Central memory CD8-positive, alpha-beta T cell (primary cell): ENCODE data around the gene BRINP2.

ENCODE experiments used
- ATAC-seq: fragments of 150-1000 bp; cut with Tn5 transposase; replicated peaks from 2 replicates; pipeline ENCODE4 v1.10.0; 2022; ENCODE audit warnings: mild to moderate bottlenecking, moderate FRiP score, moderate number of reproducible peaks; ENCODE audit not compliant: poor library complexity, severe bottlenecking; ENCODE audit errors: extremely low read depth
- DNase-seq, 2 donors: peaks; one replicate each; pipeline ENCODE4 v3.0.0; 2021; ENCODE audit warnings: low spot score in 2 of 2
- H3K27ac Mint-ChIP-seq: one replicate; pipeline ENCODE4 v1.8.0; 2022; ENCODE audit warnings: low read depth, mild to moderate bottlenecking, moderate library complexity, mixed read lengths
- H3K27me3 Mint-ChIP-seq: one replicate; pipeline ENCODE4 v1.8.0; 2022; ENCODE audit warnings: mixed read lengths
- H3K36me3 Mint-ChIP-seq: one replicate; pipeline ENCODE4 v1.8.0; 2022; ENCODE audit warnings: mild to moderate bottlenecking, moderate library complexity, mixed read lengths; ENCODE audit not compliant: insufficient read depth
- H3K4me1 Mint-ChIP-seq: one replicate; pipeline ENCODE4 v1.8.0; 2022; ENCODE audit warnings: mixed read lengths
- H3K4me3 Mint-ChIP-seq: one replicate; pipeline ENCODE4 v1.8.0; 2022; ENCODE audit warnings: mild to moderate bottlenecking, moderate library complexity, mixed read lengths
- H3K9me3 Mint-ChIP-seq: one replicate; pipeline ENCODE4 v1.8.0; 2022; ENCODE audit warnings: mixed read lengths

BRINP2 gene

GRCh38 chr1:177142010-177142409, 28.7 kb upstream of the BRINP2 start:
- Mint-ChIP-seq H3K27ac (no peak overlapping the region), H3K36me3 (no peaks in the 10 kb centered on the region), H3K4me1 (no peaks in the 10 kb centered on the region), H3K9me3 (peaks cover 16% of the 10 kb centered on the region), H3K4me3 (no peak overlapping the region), H3K27me3 (no peaks in the 10 kb centered on the region)
- DNase-seq (no peak), ATAC-seq (no peak)

GRCh38 chr1:177142791-177143271, 27.9 kb upstream of the BRINP2 start:
- Mint-ChIP-seq H3K4me3 (no peak overlapping the region), H3K4me1 (no peaks in the 10 kb centered on the region)
- no peak for ATAC-seq

GRCh38 chr1:177145106-177146070, 25.4 kb upstream of the BRINP2 start:
- no peaks in the 10 kb centered on the region for H3K4me1 Mint-ChIP-seq
- no peak for DNase-seq
- H3K9me3 Mint-ChIP-seq: peaks cover 7% of the 10 kb centered on the region
- H3K27me3 Mint-ChIP-seq: no peaks in the 10 kb centered on the region
- H3K27ac Mint-ChIP-seq: no peak overlapping the region
- no peaks in the 10 kb centered on the region for H3K36me3 Mint-ChIP-seq
- ATAC-seq: no peak
- no peak overlapping the region for H3K4me3 Mint-ChIP-seq

More at GRCh38 chr1:177142791-177143271, 27.9 kb upstream of the BRINP2 start:
- H3K27me3 Mint-ChIP-seq: no peaks in the 10 kb centered on the region
- peaks cover 14% of the 10 kb centered on the region for H3K9me3 Mint-ChIP-seq
- DNase-seq: no peak
- H3K36me3 Mint-ChIP-seq: no peaks in the 10 kb centered on the region
- H3K27ac Mint-ChIP-seq: no peak overlapping the region

GRCh38 chr1:177146499-177146898, 24.3 kb upstream of the BRINP2 start:
- H3K27me3 Mint-ChIP-seq: no peaks in the 10 kb centered on the region
- no peak overlapping the region for H3K27ac Mint-ChIP-seq
- ATAC-seq: no peak
- no peaks in the 10 kb centered on the region for H3K4me1 Mint-ChIP-seq
- no peak for DNase-seq
- peaks cover 14% of the 10 kb centered on the region for H3K9me3 Mint-ChIP-seq
- H3K36me3 Mint-ChIP-seq: no peaks in the 10 kb centered on the region
- no peak overlapping the region for H3K4me3 Mint-ChIP-seq

- Mint-ChIP-seq H3K27me3 (peaks cover 19% of the 10 kb centered on the region), H3K36me3 (peaks cover 3% of the 10 kb centered on the region), H3K9me3 (peaks cover 10% of the 10 kb centered on the region), H3K27ac (no peak overlapping the region), H3K4me1 (no peaks in the 10 kb centered on the region), H3K4me3 (no peak overlapping the region)
- no peak for ATAC-seq
- DNase-seq: no peak
These were observed 8.5 kb upstream of the BRINP2 start for GRCh38 chr1:177162243-177162642.

GRCh38 chr1:177163844-177164379, 6.8 kb upstream of the BRINP2 start:
- DNase-seq (no peak), ATAC-seq (no peak)
- Mint-ChIP-seq H3K27me3 (peaks cover 19% of the 10 kb centered on the region), H3K36me3 (peaks cover 3% of the 10 kb centered on the region), H3K4me3 (no peak overlapping the region), H3K4me1 (no peaks in the 10 kb centered on the region), H3K27ac (no peak overlapping the region), H3K9me3 (peaks cover 10% of the 10 kb centered on the region)

- DNase-seq (no peak), ATAC-seq (no peak)
- peaks cover 10% of the 10 kb centered on the region for H3K9me3 Mint-ChIP-seq
- no peak within 1 kb of the TSS for H3K4me3 Mint-ChIP-seq
- no peaks in the 10 kb centered on the region for H3K4me1 Mint-ChIP-seq
- no peak within 1 kb of the TSS for H3K27ac Mint-ChIP-seq
- H3K36me3 Mint-ChIP-seq: peaks cover 3% of the 10 kb centered on the region
- H3K27me3 Mint-ChIP-seq: peaks cover 19% of the 10 kb centered on the region
These were observed 6.2 kb upstream of the BRINP2 start, which contains the start of gene ASTN1 for GRCh38 chr1:177164380-177165068. TSS of gene ASTN1 (minus strand) at chr1:177164712. CDS start at chr1:177164676, 36 bp downstream.

GRCh38 chr1:177165069-177165439, 5.7 kb upstream of the BRINP2 start:
- Mint-ChIP-seq H3K9me3 (peaks cover 10% of the 10 kb centered on the region), H3K27ac (no peak overlapping the region), H3K4me3 (no peak overlapping the region), H3K27me3 (peaks cover 19% of the 10 kb centered on the region), H3K36me3 (peaks cover 3% of the 10 kb centered on the region), H3K4me1 (no peaks in the 10 kb centered on the region)
- ATAC-seq: no peak
- DNase-seq: no peak

- no peaks in the 10 kb centered on the region for H3K4me1 Mint-ChIP-seq
- no peak for ATAC-seq
- no peak overlapping the region for H3K4me3 Mint-ChIP-seq
- no peaks in the 10 kb centered on the region for H3K27me3 Mint-ChIP-seq
- H3K36me3 Mint-ChIP-seq: no peaks in the 10 kb centered on the region
- H3K9me3 Mint-ChIP-seq: no peaks in the 10 kb centered on the region
- DNase-seq: no peak
- no peak overlapping the region for H3K27ac Mint-ChIP-seq
These were observed 872 bp downstream of the BRINP2 start for GRCh38 chr1:177171536-177172123.

GRCh38 chr1:177172272-177172671, 1.5 kb downstream of the BRINP2 start:
- H3K4me1 Mint-ChIP-seq: no peaks in the 10 kb centered on the region
- no peak for DNase-seq
- ATAC-seq: no peak
- no peaks in the 10 kb centered on the region for H3K36me3 Mint-ChIP-seq
- no peak overlapping the region for H3K4me3 Mint-ChIP-seq
- H3K9me3 Mint-ChIP-seq: no peaks in the 10 kb centered on the region
- H3K27me3 Mint-ChIP-seq: no peaks in the 10 kb centered on the region
- H3K27ac Mint-ChIP-seq: no peak overlapping the region

GRCh38 chr1:177172866-177173265, 2.1 kb downstream of the BRINP2 start:
- DNase-seq: no peak
- ATAC-seq: no peak
- Mint-ChIP-seq H3K4me1 (no peaks in the 10 kb centered on the region), H3K36me3 (no peaks in the 10 kb centered on the region), H3K27me3 (no peaks in the 10 kb centered on the region), H3K9me3 (no peaks in the 10 kb centered on the region), H3K4me3 (no peak overlapping the region), H3K27ac (no peak overlapping the region)

- no peaks in the 10 kb centered on the region for H3K9me3 Mint-ChIP-seq
- DNase-seq: no peak
- no peaks in the 10 kb centered on the region for H3K27me3 Mint-ChIP-seq
- ATAC-seq: no peak
- no peak overlapping the region for H3K27ac Mint-ChIP-seq
- H3K4me1 Mint-ChIP-seq: no peaks in the 10 kb centered on the region
- no peak overlapping the region for H3K4me3 Mint-ChIP-seq
- no peaks in the 10 kb centered on the region for H3K36me3 Mint-ChIP-seq
These were observed 3.2 kb downstream of the BRINP2 start for GRCh38 chr1:177173976-177174375.
